G401.6 (cell line): ENCODE measurements around the gene NTHL1.
"Not testable (repeated sequence)": the region's sequence is repeated elsewhere in the genome, so short reads cannot be mapped to it uniquely, and the experiment has no call there.

Experiments
- FAIRE-seq: peaks from 2 replicates; lab custom pipeline; 2012; peaks lifted over from hg19 to GRCh38; lab: Jason Lieb, UNC

The NTHL1 gene

DNA sequence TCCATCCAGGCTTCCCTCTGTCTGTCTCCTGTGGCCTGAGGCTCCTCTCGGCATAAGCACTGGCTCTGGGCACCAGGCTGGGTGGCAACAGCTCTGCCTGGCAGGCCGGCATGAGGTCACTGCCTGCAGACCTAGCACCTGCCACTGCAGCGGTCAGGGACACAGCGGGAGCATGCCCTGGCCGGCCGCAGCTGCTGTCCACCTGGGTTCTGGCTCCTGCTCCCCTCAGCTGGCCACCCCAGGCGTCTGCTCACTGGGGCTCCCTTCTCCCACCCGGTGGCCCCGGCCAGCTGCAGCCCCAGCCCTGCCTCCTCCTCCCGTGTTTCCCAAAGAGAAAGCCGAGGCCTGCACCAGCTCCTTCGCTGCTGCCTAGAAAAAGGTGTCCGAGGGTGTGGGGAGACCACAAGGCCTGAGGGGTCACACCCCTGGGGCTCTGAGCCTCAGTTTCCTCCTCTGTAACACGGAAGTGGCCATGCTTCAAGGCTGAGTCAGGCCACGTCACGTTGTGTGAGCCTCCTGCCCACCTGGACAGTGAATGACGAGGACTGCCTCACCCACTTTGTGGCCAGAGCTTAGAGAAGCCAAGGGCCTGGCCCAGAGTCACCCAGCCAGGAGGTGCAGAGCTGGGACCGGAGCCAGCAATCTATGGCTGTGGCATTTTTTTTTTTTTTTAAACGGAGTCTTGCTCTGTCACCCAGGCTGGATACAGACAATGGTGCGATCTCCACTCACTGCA is 6.7 kb downstream of the NTHL1 start:
- FAIRE-seq, result no peak

DNA sequence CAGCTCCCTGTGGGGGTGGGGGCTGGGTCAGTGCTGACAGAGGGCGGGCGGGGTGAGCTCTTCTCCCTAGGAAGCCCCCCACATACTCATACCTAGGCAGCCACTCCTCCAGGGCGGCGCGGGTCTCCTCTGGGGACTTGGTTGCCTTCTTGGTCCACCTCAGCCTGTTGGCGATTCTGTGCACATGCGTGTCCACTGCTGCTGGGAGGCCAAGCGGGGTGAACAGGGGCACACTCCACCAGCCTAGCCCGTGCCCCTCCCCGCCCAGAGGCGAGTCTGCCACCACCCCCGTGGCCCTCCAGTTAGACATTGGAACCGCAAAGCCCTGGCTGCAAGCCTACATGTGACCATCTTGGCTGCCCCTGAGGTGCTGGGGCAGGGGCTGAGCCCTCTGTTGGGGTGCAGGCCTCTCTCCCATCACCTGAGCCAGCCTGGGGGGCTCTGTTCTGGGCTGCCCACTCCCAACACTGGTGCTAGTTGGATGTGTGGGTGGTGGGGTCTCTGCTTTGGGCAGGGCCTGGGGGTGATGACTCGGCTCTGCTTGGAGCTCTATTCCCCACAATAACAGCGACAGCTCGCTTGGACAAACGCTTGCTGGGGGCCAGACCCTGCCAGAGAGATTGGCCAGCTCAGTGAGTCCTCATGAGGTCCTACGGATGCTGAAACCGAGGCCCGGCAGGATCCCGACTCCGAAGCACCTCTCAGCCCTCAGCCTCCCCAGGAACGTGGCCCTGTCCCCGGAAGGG is 7.4 kb downstream of the NTHL1 start:
- FAIRE-seq, result no peak

DNA sequence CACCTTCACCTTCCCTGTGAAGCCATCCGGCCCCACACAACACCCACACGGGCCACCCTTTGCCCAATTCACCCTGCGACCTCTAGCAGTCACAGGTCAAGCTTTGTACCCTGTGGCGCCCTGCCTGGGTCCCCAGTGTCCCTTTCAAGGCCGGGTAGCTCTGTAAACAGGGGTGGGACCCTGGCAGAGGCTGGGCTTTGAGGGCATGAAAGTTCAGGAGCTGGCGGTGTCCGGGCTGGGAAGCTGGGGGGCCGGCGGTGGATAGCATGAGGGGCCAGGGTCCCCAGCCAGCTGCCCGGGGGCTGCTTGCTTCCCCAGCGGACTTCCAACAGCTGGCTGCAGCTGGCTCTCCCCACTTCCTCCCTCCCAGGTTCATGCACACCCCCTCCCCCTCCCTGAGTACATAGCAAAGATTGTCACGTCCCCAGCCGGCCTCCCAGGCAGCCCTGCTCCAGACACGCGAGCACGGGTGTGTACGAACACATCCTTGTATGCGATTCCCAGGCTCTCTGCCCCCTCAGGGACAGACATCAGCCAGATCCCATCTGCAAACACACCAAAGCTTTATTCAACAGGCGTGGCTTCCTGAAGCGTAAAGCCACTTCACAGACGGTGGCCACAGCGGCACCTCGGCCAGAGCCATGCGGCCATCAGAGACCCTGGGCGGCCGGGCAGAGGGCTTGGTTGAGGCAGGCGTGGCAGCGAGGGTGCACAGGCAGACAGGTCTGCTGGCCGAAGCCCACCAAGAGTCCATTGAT is 8.2 kb downstream of the NTHL1 start:
- no peak for FAIRE-seq

DNA sequence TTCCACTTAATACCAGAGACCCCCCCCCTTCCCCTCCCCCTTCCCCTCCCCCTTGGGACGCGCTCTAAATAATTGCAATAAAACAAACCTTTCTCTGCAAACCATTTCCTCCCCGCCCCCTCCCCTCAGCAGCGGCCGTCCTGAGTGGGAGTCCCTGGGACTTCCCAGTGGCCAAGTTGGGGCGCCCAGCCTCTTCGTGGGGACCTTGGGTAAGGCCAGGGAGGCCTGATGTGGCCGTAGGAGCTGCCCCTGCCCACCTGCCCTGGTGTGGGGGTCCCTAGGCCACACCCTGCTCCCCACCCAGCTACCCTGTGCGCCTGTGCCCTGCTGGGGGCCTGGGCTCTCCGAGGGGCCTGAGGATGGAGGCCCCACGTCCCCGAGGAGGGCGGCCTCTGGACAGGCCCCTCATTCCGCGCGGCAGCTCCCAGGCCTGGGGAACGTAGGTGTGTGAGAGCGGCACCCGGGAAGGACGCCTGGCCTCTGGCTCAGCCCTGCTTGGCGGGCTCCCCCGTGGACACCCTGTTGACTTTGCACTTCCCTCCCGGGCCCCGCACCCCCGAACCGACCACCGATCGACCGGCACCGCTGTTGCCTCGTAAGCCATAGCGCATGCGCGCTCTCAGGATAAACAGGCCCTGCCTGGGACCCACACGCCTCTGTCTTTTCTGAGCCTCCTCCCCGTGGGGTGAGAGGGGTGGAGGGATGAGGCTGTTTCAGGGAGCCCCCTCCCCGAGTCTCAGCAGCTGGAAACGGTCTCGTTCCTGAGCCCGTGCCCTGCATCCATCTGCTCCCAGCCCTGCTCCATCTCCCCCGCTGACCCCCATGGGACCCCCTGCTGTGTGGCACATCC is 9.0 kb downstream of the NTHL1 start:
- no peak for FAIRE-seq

DNA sequence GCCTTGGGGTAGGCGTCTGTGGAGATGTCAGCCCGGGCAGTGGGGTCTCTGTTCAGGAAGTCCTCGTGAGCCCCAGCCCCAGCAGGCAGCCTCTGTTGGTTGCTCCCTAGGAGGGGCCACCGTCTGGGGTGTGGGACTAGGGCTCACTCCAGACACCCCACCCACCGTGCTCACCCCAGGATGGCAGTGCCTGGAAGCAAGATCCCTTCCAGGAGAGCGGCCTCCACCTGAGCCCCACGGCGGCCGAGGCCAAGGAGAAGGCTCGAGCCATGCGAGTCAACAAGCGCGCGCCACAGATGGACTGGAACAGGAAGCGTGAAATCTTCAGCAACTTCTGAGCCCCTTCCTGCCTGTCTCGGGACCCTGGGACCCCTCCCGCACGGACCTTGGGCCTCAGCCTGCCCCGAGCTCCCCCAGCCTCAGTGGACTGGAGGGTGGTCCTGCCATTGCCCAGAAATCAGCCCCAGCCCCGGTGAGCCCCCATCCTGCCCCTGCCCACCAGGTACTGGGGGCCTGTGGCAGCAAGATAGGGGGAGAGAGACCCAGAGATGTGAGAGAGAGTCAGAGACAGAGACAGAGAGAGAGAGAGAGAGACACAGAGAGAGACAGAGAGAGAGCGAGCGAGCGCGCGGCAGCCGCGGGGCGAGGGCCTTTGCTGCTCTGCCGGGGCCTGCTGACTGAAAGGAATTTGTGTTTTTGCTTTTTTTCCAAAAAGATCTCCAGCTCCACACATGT is 9.8 kb downstream of the NTHL1 start:
- FAIRE-seq, result no peak

DNA sequence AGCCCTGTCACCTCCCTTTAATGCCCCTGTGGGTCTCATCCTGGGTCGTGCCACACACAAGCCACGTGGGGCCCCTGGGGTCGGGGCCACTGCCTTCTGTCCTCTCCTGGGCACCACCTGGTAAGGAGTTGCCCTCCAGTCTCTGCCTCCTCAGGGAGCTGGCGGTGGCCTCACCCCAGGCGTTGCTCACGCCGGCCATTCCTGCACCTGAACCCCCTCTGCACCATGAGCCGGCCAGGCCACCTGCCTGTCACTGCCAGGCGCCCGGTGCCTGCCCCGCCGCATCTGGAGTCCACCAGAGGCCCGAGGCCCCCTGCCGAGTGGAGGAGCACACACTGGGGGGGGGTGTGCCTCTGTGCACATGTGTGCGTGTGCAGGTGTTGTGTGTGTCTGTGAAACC is 10.5 kb downstream of the NTHL1 start:
- no peak for FAIRE-seq

DNA sequence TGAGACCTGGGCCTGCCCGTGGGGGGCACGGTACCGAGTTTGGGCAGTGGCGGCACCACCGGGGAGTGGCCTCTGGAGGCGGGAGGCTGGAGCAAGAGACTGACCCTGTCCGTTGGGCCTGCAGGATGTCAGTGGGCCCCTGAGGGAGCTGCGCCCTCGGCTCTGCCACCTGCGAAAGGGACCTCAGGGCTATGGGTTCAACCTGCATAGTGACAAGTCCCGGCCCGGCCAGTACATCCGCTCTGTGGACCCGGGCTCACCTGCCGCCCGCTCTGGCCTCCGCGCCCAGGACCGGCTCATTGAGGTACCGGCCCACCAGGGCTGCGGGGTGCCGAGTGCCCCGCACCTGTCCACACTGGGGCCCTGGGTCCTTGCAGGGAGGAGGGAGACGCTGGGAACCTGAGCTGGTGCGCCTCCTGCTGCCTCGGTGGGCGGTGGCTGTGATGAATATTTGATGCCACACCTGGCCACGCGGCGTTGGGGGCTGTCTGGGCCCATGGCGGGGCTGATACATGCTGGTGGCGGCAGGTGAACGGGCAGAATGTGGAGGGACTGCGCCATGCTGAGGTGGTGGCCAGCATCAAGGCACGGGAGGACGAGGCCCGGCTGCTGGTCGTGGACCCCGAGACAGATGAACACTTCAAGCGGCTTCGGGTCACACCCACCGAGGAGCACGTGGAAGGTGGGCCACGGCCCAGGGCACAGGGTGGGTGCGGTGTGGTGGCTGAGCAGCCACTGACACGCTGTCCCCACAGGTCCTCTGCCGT is 11.3 kb downstream of the NTHL1 start:
- FAIRE-seq, result no peak

DNA sequence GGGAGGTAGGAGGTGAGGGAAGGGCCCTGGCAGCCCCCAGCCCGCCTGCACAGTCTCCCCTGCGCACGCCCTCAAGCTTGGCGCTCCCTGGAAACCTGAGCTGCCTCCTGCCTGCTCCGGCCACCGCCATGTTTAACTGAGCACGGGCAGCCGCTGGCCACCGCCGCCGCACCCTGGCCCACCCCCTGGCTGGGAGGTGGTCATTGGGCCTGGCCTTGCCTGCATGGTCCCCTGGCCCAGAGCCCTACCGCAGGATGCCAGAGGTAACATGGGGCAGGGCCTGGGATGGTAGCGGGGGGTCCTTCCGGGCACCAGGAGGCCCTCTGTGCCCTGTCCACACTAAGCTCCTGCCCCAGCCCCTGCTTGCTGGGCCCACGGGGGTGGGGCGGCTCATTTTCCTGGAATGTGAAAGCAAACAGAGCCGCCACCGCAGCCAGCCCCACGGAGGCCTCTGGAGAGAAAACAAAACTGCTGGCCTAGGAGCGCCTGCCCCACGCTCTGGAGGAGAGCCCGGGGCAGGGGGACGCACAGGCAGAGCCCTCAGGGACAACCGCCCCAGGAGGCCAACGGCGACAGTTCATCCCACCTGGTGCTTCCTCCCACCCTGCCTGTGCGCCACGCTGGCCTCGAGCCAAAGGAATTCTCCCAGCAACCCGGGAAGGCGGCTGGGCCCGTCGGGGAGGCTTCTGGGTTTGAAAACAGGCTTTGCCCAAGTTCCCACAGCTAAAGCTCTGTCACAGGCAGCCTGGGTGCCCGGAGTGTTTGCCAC is 12.0 kb downstream of the NTHL1 start:
- FAIRE-seq, result no peak

DNA sequence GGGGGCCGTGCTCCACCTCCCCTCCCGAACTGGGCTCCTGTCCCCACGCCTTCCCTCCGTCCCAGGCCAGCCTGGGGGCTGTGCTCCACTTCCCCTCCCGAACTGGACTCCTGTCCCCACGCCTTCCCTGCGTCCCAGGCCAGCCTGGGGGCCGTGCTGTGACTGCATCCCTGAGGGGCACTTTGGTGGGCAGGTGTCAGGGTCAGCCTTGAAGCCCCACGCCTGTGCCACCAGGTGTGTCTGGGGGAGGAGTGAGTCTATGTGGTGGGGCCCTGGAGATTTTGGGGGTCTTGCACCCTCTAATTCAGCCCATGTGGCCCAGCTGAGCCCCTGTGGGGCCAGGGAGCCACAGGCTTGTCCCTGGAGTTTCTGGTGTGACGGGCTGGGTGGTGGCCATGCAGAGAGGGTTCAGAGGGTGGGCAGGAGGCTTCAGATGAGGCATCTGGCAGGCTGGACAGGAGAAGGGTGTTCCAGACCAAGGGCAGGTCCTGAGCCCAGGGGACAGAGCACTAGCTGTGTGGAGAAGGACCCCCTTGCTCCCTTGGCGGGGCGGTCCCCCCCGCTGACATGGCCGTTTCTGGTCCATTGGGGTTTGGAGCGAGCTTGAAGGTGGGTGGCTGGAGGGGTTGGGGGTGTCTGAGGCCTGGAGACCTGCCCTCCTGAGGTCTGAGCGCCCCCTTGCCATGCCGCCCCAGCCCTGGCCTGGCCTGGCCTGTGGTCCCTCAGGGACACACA is 12.8 kb downstream of the NTHL1 start:
- FAIRE-seq, result no peak

DNA sequence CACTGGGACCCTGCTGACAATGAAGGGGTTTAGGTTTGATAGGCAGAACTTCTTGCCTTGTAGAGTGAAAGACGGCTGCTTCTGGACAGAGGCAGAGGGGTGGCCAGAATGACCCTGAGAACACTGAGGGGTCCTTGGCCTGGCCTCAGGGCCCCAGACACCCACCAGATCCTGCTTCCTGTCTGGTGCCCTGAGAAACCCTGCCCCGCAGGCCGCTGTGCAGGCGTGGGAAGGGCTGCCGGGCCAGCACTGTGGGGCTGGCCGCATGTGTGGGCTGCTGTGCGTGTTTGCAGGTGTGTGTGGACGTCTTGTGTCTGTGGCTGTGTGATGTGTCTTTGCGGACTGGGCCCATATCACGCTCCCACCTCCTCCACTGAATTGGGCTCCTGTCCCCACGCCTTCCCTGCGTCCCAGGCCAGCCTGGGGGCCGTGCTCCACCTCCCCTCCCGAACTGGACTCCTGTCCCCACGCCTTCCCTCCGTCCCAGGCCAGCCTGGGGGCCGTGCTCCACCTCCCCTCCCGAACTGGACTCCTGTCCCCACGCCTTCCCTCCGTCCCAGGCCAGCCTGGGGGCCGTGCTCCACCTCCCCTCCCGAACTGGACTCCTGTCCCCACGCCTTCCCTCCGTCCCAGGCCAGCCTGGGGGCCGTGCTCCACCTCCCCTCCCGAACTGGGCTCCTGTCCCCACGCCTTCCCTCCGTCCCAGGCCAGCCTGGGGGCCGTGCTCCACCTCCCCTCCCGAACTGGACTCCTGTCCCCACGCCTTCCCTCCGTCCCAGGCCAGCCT is 13.5 kb downstream of the NTHL1 start:
- FAIRE-seq, result not testable (repeated sequence)

DNA sequence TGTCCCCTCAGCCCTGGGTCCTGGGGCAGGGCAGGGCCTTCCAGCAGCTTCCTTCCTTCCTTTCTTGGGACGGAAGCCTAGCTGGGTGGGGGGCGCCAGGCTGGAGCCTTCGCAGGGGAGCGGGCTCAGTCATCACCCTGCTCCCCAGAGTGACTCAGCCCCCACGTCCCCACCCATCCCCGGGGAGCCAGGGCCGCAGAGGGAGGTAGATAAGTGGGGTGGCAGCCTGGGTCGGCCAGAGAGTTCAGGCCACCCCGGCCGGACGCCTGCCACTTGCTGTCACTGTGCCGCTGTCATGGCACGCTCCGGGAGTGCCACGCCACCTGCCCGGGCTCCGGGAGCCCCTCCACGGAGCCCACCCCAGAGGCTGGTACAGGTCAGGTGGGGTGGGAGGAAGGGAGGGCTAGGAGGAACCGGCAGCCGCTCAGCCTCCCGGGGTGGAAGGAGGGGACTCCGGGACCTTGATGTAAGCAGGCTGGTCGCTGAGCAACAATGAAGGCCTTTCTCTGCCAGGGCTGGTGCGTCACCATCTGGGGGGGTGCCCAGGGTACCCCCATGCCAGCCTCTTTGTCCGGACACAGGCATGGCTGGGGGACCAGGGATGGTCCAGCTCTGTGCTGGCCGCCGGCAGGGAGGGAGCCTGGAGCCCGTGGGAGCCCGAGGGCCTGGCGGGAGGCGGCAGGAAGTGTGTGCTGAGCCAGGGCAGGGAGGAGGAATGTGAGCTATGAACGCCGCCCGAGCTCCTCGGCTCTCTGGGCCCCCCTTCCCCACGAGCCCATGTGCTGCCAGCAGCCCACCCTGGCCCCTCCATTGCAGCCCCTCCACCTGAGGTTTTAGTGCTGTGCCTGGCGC is 14.4 kb downstream of the NTHL1 start:
- no peak for FAIRE-seq

DNA sequence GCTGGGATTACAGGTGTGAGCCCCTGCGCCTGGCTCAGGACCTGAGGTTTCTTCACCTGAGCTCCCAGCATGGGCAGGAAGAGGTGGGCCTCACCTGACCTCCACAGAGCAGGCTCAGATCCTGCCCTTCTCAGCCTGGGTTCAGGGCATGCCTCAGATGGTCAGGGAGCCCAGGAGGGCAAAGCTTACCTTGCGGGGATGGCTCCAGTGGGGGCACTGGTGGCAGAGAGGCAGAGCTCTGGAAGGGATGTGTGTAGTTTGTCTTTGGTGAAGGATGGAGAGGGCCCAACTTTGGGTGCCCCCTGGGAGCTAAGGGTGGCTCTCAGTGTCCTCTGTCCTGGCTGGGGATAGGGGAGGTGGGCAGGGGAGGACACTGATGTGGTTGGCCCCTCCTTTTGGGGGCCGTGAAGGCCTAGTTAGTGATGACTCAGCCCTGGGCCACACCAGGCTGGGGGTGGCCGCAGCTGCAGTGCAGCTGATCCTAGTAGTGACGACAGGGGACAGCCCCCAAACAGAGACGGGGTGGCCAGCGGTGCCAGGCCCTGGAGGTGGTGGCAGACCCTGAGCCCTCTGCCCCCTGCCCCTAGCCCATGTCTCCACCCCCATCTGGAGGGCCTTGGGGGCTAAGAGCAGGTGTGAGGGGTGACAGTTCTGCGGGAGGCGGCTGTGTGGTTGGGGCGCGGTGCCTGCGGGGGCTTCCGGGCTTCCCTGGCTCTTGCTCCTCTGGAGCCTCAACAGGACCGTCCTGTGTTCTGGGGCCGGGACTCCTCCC is 15.2 kb downstream of the NTHL1 start:
- FAIRE-seq, result no peak

DNA sequence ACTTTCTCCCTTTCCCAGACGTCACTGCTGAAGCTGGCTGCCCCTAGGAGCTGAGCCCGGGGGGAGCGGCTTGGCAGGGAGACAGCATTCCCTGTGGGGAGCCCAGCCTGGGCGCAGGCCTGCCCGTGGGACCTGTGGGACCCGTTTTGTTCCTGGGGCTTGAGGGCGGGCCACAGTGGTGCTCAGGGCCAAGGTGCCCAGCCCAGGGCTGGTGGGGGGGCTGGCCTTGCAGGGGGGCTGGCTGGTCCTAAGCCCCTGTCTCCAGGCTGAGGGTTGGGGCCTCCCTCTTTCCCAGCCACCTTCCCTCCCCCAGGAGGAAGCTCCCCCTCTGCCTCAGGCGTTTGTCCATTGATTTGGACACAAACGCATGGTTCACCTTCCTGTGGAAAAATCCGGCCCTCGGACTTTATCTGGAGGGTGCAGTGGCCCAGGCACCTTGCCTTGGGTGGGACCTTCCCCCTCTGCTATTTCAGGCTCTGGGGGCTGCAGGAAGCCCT is 16.5 kb downstream of the NTHL1 start:
- no peak for FAIRE-seq

DNA sequence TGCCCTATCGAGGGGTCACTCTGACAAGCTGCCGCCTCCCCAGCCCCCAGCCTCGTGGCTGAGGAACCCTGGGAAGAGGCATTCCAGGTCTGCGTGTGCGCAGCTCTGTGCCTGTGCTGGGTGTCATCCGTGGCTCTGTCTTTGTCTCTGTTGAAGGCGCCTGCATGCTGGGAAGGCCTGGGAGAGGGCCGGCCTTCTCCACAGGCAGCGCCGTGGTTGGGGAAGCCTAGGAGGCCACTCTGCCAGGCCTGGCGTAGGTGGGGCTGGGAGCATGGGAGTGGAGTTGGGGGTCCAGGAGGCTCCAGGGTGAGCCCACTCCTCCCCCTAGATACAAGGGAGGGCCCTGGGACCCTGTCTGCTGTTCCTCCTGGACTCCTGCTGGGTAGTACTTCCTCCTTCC is 17.6 kb downstream of the NTHL1 start:
- no peak for FAIRE-seq

DNA sequence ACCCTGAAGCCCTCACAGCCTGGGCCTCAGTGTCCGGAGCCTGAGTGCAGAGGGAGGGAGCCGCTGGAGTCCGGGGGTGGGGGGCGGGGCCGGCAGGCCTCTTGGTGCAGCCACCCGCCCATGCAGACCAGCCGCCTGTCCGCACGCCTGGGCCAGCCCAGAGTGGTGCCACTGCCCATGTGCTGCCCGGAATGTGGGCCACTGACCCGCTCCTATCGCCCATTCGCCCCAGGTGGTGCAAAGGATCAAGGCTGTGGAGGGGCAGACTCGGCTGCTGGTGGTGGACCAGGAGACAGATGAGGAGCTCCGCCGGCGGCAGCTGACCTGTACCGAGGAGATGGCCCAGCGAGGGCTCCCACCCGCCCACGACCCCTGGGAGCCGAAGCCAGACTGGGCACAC is 18.3 kb downstream of the NTHL1 start:
- no peak for FAIRE-seq

DNA sequence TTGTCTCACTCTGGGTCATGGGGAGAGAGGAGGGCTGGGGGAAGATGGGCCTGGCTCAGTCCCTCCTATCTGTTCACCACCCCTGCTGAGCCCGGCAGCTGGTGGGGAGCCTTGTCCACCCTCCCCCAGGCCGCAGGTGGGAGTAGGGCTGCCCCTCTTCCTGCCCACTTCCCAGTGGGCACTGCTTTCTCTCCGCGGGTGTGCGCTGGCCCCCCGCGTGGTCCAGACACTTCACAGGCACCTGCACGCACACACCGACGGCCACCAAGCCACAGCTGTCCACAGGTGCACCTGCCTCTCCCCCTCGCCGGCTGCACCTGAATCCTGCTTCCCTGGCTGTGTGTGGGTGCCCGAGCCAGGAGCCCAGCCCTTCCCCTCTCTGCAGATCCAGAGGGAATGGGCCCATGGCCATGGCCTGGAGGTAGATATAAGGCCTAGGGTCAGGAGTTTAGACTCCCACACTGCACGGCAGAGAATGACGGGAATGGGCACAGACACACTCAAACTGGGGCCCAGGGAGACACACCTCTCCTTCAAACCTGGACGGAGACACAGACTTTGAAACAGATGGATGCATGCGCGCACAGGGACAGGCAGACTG is 18.9 kb downstream of the NTHL1 start:
- FAIRE-seq, result no peak
